Heart right ventricle (tissue), 16 donors: ENCODE results near the gene TRDN. TPM values are rescaled to one million over a fixed set of nuclear protein-coding genes. Genes with fewer than 3 reads are reported as not detected.
"Not testable (repeated sequence)": the region's sequence is repeated elsewhere in the genome, so short reads cannot be mapped to it uniquely, and the experiment has no call there.

ENCODE experiments used
- ATAC-seq, 8 donors: fragments of 200-7000 bp; cut with Tn5 transposase; one replicate each; pipeline ENCODE4 v1.9.1; 2020; ENCODE audit warnings: mild to moderate bottlenecking in 8 of 8, moderate library complexity in 8 of 8, moderate number of reproducible peaks in 1 of 8
- DNase-seq, 2 donors: peaks; one replicate each; pipeline ENCODE4 v3.0.0-alpha.2; 2020
- H3K27ac ChIP-seq, 10 donors: fragments of 200-600 bp; sonication (generic) in 2 of 10; one replicate each; pipeline versions ENCODE4 v1.5.0 to v1.8.0; 2020 to 2022; ENCODE audit warnings: mild to moderate bottlenecking in 3 of 10
- H3K27me3 ChIP-seq, 7 donors: fragments of 200-600 bp; one replicate each; pipeline ENCODE4 v1.8.0; 2021 to 2022; ENCODE audit warnings: mild to moderate bottlenecking in 2 of 7
- H3K36me3 ChIP-seq, 9 donors: fragments of 200-600 bp; sonication (generic) in 1 of 9; one replicate each; pipeline versions ENCODE4 v1.5.0 to v1.8.0; 2020 to 2022; ENCODE audit warnings: mild to moderate bottlenecking in 2 of 9
- H3K4me1 ChIP-seq, 9 donors: fragments of 200-600 bp; sonication (generic) in 1 of 9; one replicate each; pipeline versions ENCODE4 v1.5.0 to v1.8.0; 2020 to 2022; ENCODE audit warnings: mild to moderate bottlenecking in 4 of 9
- H3K4me3 ChIP-seq, 10 donors: fragments of 200-600 bp; sonication (generic) in 2 of 10; one replicate each; pipeline versions ENCODE4 v1.5.0 to v1.8.0; 2020 to 2022; ENCODE audit warnings: mild to moderate bottlenecking in 7 of 10, moderate library complexity in 2 of 10
- H3K9me3 ChIP-seq, 11 donors: fragments of 200-600 bp in 10 of 11; sonication (generic) in 2 of 11; one replicate each; pipeline versions ENCODE4 v1.5.0 to v1.8.0; 2013 to 2022; ENCODE audit warnings: mild to moderate bottlenecking in 2 of 11, control low read depth in 1 of 11, moderate library complexity in 1 of 11
- WGBS, 2 donors: extraction: QIAGEN DNeasy Blood & Tissue Kit; methylation state at CpG; one replicate each; pipeline ENCODE4 v1.1.7; 2013; ENCODE audit warnings: inconsistent platforms in 1 of 2; 5-methylcytosine and 5-hydroxymethylcytosine counted together
- intact Hi-C, 10 donors: fragments of 100-400 bp; cut with DNase I; formaldehyde crosslinking; loops; one replicate each; pipeline versions ENCODE4 v1.11.1 to v1.14.2; 2022
- polyA plus RNA-seq, 2 donors: library from polyadenylated mRNA; stranded (reverse); fragments of 200-250 nt; gene quantifications; one replicate each; pipeline ENCODE4 v1.2.3, GENCODE V29; 2013
- total RNA-seq, 10 donors: library from RNA; stranded (reverse); fragmentation: NEBNext Ultra II Directional in 3 of 10; extraction: Animal tissue kit (Norgen Biotek cat#: 25700) in 3 of 10; gene quantifications; one replicate each; pipeline versions ENCODE4 v1.2.1 to v1.2.4, GENCODE V29; 2021 to 2023
- TF ChIP-seq, protein P1 (sequence below), 9 donors: fragments of 200-600 bp; sonication (generic) in 2 of 9; IDR thresholded peaks; one replicate each; pipeline versions ENCODE4 v1.5.0 to v1.8.0; 2021 to 2022; ENCODE audit warnings: antibody characterized with exemption in 9 of 9, mild to moderate bottlenecking in 5 of 9, moderate library complexity in 1 of 9
- donor health status: Arrhythmogenic right ventricular cardiomyopathy.
- donor health status: ischemic (EF 13 %, LVEDD 7.1; RV severe dilation, severe dysfunction).
- donor health status: healthy with polysubstance abuse.
- donor health status: DM: no; HTN: yes; CAD: no.
- donor health status: DM: no; HTN: no; CAD: no.
- donor health status: ischemic (EF 25% LVEDD 6.9; RV normal size, moderate dysfunction).
- donor health status: ischemic (EF 25% LVEDD 5.7; RV mildly dilated, moderate dysfunction).
- donor health status: healthy.
- donor health status: DM: yes; HTN: yes; CAD: no.
- donor health status: Ischemic cardiomyopathy.
- donor health status: ischemic (EF 35%, LVEDD 5.7; RV mildly dilated, moderate dysfunction).
- donor health status: nonischemic (EF 11% LVEDD 7.7; RV severe dilation, severe dysfunction).
- donor health status: DM: yes; HTN: yes; CAD: no.
- donor health status: PGD.
- donor health status: ischemic (EF 29% LVEDD 5.4; RV normal size, mild dysfunction).
- donor health status: nonischemic (EF 23%, LVEDD 6.1; RV moderate dilation, normal function).

TRDN gene
- total and polyA plus RNA-seq, 12 donors = 37.6 to 1,141 (median 437) TPM

- Histone ChIP-seq H3K27ac (no peak overlapping the region), H3K36me3 (no peaks in the 10 kb centered on the region), H3K4me1 (no peaks in the 10 kb centered on the region), H3K4me3 (no peak overlapping the region), H3K27me3 (no peaks in the 10 kb centered on the region), H3K9me3 (no peaks in the 10 kb centered on the region)
- intact Hi-C loops = no loop called here
- no peak for ATAC-seq
- no peak for DNase-seq
- WGBS, 2 donors = 47 to 60% methylated on average over 3 of the region's 3 CpGs
- TF ChIP-seq, protein P1, sequence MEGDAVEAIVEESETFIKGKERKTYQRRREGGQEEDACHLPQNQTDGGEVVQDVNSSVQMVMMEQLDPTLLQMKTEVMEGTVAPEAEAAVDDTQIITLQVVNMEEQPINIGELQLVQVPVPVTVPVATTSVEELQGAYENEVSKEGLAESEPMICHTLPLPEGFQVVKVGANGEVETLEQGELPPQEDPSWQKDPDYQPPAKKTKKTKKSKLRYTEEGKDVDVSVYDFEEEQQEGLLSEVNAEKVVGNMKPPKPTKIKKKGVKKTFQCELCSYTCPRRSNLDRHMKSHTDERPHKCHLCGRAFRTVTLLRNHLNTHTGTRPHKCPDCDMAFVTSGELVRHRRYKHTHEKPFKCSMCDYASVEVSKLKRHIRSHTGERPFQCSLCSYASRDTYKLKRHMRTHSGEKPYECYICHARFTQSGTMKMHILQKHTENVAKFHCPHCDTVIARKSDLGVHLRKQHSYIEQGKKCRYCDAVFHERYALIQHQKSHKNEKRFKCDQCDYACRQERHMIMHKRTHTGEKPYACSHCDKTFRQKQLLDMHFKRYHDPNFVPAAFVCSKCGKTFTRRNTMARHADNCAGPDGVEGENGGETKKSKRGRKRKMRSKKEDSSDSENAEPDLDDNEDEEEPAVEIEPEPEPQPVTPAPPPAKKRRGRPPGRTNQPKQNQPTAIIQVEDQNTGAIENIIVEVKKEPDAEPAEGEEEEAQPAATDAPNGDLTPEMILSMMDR (IDR thresholded peaks at IDR 0.05) = no peak
Measured at GRCh38 chr6:123276546-123276980, 360.2 kb downstream of the TRDN start.

GRCh38 chr6:123263981-123264380 lies 372.8 kb downstream of the TRDN start:
- intact Hi-C loops = no loop called here
- Histone ChIP-seq H3K4me3 (no peak overlapping the region), H3K27ac (no peak overlapping the region), H3K27me3 (no peaks in the 10 kb centered on the region), H3K9me3 (peaks cover 0 to 5% (median 0%) of the 10 kb centered on the region in 11 donors), H3K36me3 (no peaks in the 10 kb centered on the region), H3K4me1 (no peaks in the 10 kb centered on the region)
- DNase-seq = no peak
- TF ChIP-seq, protein P1 (IDR thresholded peaks at IDR 0.05) = no peak
- ATAC-seq = no peak
- 83 to 85% methylated on average over 5 of the region's 5 CpGs for WGBS, 2 donors

GRCh38 chr6:123240626-123241025 lies 396.1 kb downstream of the TRDN start:
- peaks cover 0 to 4% (median 0%) of the 10 kb centered on the region in 7 donors for H3K27me3 ChIP-seq

DNA sequence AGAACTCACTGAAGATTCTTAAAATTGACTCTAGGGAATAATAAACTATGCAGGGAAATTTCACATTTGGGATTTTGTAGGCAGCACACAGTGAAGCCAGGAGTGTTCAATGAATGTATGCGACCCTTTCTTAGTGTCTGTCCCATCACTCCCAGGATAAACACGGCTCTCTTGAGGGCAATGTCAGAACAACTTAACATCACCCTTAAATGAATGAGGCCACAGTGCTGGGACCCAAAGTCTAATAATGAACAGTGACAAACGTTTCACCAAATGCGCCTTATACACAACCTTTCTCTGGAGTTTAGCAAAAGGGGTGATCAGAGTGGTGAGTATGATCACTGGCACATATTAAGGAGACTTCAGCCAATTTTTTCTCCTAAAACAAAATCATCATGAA lies 403.4 kb downstream of the TRDN start:
- no peak for ATAC-seq

More at GRCh38 chr6:123240626-123241025, 396.1 kb downstream of the TRDN start:
- intact Hi-C loops = no loop called here
- Histone ChIP-seq H3K9me3 (peaks cover 0 to 28% (median 3%) of the 10 kb centered on the region in 11 donors), H3K4me3 (no peak overlapping the region), H3K27ac (no peak overlapping the region), H3K4me1 (no peaks in the 10 kb centered on the region), H3K36me3 (no peaks in the 10 kb centered on the region)
- DNase-seq (no peak), ATAC-seq (no peak)
- TF ChIP-seq, protein P1 (IDR thresholded peaks at IDR 0.05) = no peak
- WGBS, 2 donors = 51 to 67% methylated on average over 1 of the region's 1 CpG

DNA sequence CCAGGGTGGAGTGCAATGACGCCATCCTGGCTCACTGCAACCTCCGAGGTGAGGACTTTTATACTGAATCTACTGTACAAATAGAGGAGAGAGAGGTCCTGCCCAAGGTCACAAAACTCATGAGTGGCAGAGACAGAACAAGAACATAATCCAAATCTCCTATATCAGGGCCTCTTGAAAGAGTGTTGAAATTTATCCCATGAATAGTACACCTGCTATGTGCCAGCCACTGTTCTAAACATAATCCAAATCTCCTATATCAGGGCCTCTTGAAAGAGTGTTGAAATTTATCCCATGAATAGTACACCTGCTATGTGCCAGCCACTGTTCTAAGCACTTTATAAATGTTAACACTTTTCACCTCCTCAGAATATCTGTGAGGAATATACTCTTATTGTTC lies 409.0 kb downstream of the TRDN start:
- intact Hi-C loops, H3K4me3 ChIP-seq, H3K9me3 ChIP-seq, H3K27me3 ChIP-seq, DNase-seq, H3K36me3 ChIP-seq, H3K4me1 ChIP-seq, H3K27ac ChIP-seq: not testable (repeated sequence)
- peak; percentile 38 to 96 (median 66) for ATAC-seq
- 27 to 29% methylated on average over 2 of the region's 2 CpGs for WGBS, 2 donors

More for the DNA sequence above, 403.4 kb downstream of the TRDN start:
- H3K27me3 ChIP-seq = peaks cover 0 to 5% (median 0%) of the 10 kb centered on the region in 7 donors
- TF ChIP-seq, protein P1 (IDR thresholded peaks at IDR 0.05) = no peak
- no peak for DNase-seq
- no peaks in the 10 kb centered on the region for H3K4me1 ChIP-seq
- WGBS, 2 donors = 71 to 85% methylated on average over 4 of the region's 4 CpGs
- H3K9me3 ChIP-seq = no peaks in the 10 kb centered on the region
- intact Hi-C loops = no loop called here
- no peak overlapping the region for H3K27ac ChIP-seq
- no peaks in the 10 kb centered on the region for H3K36me3 ChIP-seq
- no peak overlapping the region for H3K4me3 ChIP-seq
